GM10266 (cell line): ENCODE results near the gene EML5.
"Not testable (repeated sequence)": the region's sequence is repeated elsewhere in the genome, so short reads cannot be mapped to it uniquely, and the experiment has no call there.

Experiments used
- DNase-seq: peaks from one replicate; pipeline ENCODE4 v3.0.0; 2012; ENCODE audit errors: extremely low spot score
- TF ChIP-seq, protein P1 (sequence below): IDR thresholded peaks from 2 replicates; pipeline ENCODE4 v1.5.1; 2012; ENCODE audit warnings: mild to moderate bottlenecking, low read depth; ENCODE audit not compliant: control insufficient read depth, insufficient read depth; ENCODE audit errors: missing control alignments

The EML5 gene

DNA sequence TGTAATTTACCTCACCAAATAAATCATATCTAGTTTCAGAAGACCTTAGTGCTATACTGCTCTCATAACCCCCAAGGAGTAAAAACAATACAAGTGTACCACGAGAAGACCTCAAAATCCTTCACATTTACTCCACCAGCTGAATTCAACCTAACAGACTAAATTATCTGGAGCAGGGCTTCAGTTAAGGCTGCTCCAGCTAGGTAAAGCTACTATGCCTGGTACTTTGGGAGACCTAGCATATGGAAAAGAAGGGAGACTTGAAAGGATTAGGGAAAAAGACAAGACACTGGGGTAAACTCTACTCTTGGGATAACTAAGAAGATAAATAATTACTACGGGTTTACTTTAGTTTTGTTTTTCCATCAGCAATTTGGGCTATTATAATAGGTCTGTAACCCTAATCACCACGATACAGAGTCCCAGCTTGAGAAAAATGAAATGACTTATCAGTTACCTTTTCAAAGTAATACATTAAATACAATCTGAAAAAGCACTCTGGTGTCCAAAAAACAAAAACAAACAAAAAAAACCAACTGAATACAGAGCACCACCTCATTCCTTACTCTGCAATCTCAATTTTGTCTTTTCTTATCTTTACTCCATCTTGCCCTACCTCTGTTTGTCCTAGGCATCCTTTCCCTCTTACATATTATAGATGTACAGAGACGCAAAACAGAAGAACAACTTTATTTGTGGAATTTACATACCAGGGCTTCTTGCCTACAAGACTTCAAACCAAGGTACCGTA, 2.1 kb downstream of the EML5 start:
- no peak for DNase-seq
- TF ChIP-seq, protein P1, sequence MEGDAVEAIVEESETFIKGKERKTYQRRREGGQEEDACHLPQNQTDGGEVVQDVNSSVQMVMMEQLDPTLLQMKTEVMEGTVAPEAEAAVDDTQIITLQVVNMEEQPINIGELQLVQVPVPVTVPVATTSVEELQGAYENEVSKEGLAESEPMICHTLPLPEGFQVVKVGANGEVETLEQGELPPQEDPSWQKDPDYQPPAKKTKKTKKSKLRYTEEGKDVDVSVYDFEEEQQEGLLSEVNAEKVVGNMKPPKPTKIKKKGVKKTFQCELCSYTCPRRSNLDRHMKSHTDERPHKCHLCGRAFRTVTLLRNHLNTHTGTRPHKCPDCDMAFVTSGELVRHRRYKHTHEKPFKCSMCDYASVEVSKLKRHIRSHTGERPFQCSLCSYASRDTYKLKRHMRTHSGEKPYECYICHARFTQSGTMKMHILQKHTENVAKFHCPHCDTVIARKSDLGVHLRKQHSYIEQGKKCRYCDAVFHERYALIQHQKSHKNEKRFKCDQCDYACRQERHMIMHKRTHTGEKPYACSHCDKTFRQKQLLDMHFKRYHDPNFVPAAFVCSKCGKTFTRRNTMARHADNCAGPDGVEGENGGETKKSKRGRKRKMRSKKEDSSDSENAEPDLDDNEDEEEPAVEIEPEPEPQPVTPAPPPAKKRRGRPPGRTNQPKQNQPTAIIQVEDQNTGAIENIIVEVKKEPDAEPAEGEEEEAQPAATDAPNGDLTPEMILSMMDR, result no peak

DNA sequence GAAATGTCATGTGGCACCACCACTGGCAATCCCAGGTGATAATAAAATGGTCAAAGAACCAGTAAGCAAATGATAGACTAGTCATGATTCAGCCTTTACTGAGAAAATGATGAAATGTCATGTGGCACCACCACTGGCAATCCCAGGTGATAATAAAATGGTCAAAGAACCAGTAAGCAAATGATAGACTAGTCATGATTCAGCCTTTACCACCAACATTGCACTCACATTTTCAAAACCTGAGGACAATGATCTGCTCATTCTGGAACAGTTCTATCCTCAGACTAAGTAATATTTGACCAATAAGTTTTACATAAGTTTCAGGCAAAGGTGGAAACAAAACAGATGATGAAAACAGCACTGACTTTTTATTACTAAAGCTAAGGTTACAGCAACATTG, 3.2 kb downstream of the EML5 start:
- not testable (repeated sequence) for DNase-seq

GRCh38 chr14:88786715-88787114, 6.0 kb downstream of the EML5 start:
- TF ChIP-seq, protein P1, result no peak
- DNase-seq, result no peak

GRCh38 chr14:88785911-88786310, 6.8 kb downstream of the EML5 start:
- TF ChIP-seq, protein P1, result no peak
- DNase-seq, result no peak

GRCh38 chr14:88775532-88775931, 17.2 kb downstream of the EML5 start:
- DNase-seq, result no peak
- TF ChIP-seq, protein P1, result no peak

GRCh38 chr14:88770736-88771135, 22.0 kb downstream of the EML5 start:
- TF ChIP-seq, protein P1, result no peak

DNA sequence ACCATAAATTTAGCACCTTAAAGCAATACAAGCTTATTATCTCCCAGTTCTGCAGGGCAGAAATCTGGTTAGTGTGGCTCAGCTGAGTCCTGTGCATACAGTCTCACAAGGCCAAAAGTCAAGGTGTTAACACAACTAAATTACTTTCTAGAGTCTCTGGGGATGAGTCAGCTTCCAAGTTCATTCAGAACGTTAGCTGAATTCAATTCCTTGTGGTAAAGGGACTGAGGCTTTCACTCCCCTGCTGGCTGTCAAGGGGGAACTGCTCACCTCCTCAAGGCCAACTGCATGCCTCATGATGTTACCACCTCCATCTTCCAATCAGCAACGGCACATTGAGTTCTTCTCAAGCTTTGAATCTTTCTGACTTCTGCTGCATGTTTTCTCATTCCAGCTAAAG, 27.6 kb downstream of the EML5 start:
- TF ChIP-seq, protein P1, result no peak
- no peak for DNase-seq

More at GRCh38 chr14:88770736-88771135, 22.0 kb downstream of the EML5 start:
- no peak for DNase-seq

DNA sequence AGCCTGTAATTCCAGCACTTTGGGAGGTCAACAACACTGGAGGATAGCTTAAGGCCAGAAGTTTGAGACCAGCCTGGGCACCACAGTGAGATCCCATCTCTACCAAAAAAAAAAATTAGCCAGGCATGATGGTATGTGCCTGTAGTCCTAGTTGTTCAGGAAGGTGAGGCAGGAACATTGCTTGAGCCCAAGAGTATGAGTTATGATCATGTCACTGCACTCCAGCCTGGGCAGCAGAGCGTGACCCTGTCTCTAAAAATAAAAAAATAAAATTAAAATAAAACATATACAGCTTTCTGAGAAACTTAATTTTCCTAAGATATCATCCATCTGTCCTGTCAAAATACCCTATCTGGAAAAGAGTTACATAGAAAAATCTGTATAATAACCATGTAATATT, 38.9 kb downstream of the EML5 start:
- TF ChIP-seq, protein P1, result no peak
- DNase-seq, result no peak
